Endothelial cell of hepatic sinusoid (primary cell): ENCODE data around the gene EDN2.

ENCODE experiments used
- in situ Hi-C: cut with HindIII; loops from 2 replicates; pipeline ENCODE4 v1.10.0; 2017; ENCODE audit warnings: low sequenced_read_pairs

The EDN2 gene

DNA sequence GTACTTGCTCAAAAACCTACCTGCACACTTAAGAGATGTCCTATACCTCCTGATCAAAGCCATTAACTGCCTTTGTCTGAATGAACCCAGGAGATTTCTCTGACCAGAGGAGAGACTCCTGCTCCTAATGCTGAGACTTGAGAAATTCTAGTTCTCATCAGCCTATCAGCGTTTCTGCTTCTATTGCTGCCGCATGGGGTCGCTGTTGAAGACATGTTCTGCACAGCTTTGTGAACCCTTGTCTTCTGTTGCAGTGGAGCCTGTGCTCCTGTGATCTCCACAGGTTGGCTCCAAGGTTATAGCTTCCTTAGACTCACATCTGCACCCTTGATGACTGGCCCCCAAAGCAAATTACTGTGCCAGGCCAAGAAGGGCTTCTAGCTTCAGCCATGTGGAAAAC, 40.2 kb downstream of the EDN2 start:
- in situ Hi-C loops = no loop called here

DNA sequence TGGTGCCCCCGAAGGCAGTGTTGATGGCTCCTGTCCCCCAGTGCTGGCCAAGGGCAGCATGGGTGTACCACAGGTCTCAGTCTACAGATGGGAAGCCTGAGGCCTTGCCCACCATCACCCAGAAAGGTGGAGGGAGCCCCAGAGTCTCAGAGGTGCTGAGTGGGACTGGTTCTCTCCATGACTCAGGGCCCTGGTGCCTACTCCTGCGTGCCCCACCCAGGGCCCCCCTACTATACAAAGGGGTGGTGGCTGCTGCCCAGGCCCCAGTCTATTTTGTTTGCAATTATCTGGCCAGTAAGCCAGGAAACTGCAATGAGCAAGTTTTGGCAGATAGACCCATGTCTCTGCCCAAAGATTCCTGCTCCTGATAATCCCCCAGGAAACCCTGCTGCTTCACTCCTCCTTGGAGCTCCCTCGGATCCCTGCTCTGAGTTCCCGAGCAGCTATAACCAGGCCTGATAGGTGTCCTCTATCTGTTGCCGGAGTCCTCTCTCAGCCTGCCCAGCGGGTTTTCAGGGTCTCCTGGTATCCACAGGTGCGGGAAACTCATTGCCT, 41.7 kb downstream of the EDN2 start:
- in situ Hi-C loops = no loop called here

DNA sequence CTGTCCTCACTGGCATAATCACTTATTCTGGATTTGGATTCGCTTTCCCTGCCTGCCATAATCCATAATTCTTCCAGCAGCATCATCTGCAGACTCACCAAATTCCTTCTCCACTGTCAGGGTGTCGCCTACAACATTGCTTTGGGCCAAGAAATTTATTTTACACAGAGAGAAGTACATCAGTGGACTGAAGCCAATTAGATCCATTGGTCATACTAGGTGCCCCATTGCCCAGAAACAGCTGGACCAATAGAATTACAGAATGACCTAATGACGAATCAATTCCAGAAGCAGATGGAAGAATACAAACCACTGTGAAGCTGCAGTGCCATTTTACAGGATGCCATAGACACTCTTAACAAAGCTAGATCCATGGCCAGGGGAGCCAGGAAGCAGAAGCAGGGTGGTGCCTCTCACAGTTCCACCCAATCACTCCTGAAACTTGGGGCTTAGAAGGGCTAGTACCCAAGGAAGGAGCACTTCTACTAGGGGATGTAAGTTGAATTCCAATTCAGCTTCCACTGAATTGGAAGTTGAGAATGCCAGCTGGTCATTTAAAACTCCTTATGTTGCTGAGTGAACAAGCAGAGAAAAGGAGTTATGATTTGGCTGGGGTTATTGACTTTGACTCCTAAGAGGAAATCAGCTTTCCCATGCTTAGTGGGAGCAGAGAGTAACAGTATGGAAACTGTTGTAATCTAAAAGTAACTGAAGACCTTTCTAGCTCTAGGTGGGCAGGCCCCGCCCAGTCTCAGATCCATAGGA, 44.0 kb downstream of the EDN2 start:
- in situ Hi-C loops = no loop called here

DNA sequence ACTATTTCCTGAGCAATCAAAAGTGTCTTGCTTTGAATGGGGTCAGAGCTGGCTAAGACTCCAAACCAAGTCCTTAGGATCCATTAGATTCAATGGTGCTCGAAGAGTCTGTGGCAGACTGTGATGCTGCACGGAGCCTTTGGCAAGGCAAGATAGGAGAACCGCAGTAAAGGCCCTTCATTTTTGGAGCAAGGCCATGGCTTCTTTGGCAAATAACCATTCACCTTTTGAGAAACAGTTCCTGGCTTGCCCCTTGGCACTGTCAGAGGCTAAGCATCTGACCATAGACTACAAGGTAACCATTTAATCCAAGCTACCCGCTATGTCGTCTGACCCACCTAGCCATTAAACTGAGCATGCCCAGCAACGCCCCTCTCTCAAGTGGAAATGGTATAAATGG, 45.2 kb downstream of the EDN2 start:
- in situ Hi-C loops = no loop called here

- in situ Hi-C loops = no loop called here
These were observed 45.8 kb downstream of the EDN2 start for GRCh38 chr1:41438711-41439110.

DNA sequence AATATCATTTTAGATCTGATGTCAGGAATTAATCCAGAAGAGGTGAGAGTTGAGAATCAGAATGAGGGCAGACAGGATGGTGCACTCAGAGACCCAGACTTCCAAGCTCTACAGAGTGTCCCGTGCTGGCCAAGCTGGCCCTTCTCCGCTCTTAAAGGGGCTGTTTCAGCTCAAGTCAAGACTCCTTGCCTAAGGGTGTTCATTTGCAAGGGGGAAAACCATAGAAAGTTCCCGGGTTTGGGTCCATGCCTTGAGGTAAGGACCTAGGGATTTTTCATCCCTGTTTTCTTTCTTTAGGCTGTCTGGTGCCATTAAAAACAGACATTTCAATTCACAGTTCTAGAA, 47.5 kb downstream of the EDN2 start:
- in situ Hi-C loops = no loop called here

GRCh38 chr1:41436281-41437010, 48.0 kb downstream of the EDN2 start:
- in situ Hi-C loops = no loop called here

- in situ Hi-C loops = no loop called here
These were observed 48.8 kb downstream of the EDN2 start for GRCh38 chr1:41435570-41436178.

- in situ Hi-C loops = no loop called here
These were observed 49.6 kb downstream of the EDN2 start for GRCh38 chr1:41434748-41435449.

DNA sequence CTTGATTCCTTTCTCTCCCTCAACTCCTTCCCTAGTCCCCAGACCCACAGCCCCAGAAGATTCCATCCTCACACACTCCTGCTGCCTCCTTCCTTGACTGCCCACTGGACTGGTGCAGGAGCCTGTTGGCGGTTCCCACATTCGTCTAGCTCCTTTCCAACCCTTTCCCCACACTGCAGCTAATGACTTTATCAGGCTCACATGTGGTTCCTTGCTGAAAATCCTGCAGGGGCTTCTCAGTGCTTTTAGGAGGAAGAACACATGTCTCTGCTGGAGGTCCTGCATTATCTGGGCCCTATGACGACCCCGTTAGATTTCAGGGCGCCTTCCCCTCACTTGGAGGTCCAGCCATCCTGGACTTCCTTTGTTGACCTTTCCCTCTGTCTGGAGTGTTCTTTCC, 50.2 kb downstream of the EDN2 start:
- in situ Hi-C loops = no loop called here

DNA sequence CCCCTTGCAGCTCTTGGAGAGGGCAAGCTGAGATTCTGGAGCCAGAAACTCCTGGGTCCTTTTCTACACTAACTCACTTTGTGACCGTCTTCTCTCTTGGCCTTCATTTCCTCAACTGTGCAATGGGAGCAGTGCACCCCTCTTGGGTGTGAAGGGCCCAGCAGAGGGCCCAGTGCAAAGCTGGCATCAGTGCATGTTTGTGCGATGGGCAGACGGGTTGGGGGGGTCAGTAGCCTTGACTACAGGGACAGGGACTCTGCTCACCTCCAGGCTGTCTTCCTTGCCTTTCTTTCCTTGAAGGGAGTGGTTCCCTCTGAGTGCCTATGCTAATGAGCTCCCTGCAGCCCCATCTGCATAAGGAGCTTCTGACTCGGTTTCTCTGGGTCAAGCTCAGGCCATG, 51.0 kb downstream of the EDN2 start:
- in situ Hi-C loops = no loop called here

- in situ Hi-C loops = no loop called here
These were observed 51.8 kb downstream of the EDN2 start for GRCh38 chr1:41432481-41433280.

DNA sequence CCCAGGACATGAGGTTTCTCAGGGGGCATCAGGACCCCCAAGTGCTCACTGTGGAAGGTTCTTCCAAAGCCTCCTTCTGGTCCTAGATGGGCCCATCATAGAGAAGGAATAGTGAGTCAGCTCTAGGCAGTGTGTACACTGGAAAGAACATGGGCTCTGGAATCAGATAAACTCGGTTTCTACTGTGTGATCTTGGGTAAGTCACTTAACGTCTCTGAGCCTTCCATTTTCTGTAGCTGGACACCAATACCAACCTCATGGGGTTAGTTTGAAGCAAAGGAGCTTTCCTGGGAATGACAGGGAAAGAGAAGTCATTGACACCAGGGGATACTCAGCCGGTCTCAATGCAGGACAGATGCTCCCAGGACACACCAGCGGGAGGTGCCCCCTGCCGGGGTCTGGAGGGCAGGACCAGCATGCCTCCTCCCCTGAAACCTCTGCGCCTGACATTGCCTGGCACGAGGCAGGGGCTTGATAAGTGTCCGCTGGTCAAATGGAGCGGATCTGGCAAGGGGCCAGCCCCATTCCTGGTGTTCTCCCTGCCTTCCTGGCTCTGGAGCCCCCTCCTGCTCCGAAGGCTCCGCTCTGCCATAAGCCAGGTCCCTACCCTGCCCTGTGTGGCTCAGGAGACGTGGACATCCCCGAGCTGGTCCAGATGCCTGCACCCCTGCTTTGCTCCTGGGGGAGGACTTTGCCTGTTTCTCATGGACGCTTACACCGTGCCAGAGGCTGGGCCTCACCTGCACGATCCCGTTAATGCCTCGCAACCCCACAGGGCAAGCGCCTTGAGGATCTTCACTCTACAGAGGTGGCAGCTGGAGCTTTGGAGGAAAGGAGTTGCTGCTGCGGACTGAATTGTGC, 52.8 kb downstream of the EDN2 start:
- in situ Hi-C loops = no loop called here

GRCh38 chr1:41430582-41430981, 53.9 kb downstream of the EDN2 start:
- in situ Hi-C loops = no loop called here

- in situ Hi-C loops = no loop called here
These were observed 54.4 kb downstream of the EDN2 start for GRCh38 chr1:41430069-41430468.

DNA sequence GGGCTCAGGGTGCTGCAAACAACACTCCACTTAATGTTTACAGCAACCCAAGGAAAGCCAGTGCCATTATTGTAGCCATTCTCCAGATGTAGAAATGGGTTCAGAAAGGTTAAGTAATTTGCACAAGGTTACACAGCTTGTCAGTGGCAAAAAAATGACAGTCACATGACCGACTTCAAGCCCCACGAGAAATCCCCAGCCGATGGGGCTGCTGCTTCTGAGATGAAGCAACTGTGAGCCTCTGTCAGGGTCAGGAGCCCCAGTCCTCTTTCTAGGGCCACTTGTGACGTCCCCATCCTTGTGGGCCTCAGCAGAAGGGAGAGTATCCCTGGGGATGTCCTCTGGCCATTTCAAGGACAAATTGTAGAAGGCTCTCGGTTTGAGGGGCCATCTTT, 54.8 kb downstream of the EDN2 start:
- in situ Hi-C loops = no loop called here
